ENCODE data around the gene TNPO2. TPM values are rescaled to one million over a fixed set of nuclear protein-coding genes. Genes with fewer than 3 reads are reported as not detected.
A peak's percentile ranks its signal among the peaks of the same experiment; 100 is the strongest.
"Not testable (repeated sequence)": the region's sequence is repeated elsewhere in the genome, so short reads cannot be mapped to it uniquely, and the experiment has no call there.

The TNPO2 gene
- total and polyA plus RNA-seq, 7 experiments from 2014 or later: 2.0 to 78.7 (median 59.0) TPM

DNA sequence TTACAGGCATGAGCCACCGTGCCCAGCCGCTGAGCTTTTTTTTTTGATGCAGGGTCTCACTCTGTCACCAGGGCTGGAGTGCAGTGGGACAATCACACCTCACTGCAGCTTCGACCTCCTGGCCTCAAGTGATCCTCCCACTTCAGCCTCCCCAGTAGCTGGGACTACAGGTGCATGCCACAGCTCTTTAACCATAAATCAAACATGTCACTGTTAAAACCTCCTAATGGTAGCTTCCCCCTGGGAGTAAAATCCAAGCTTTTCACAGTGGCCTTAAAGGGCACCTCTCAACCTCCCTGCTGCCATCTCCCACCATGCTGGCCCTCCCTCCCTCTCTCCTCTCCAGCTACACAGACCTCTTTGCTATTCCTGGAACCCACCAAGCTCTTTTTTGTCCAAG lies 37.9 kb downstream of the TNPO2 start:
- Mint-ChIP-seq H3K27ac (peak overlapping the region in 1 of 9 donors; percentile 33), H3K4me1 (peaks cover 4 to 11% (median 7%) of the 10 kb centered on the region in 7 donors), H3K4me3 (no peak overlapping the region), H3K9me3 (peaks cover 0 to 4% (median 0%) of the 10 kb centered on the region in 11 donors), H3K36me3 (peaks cover 0 to 6% (median 5%) of the 10 kb centered on the region in 5 donors), H3K27me3 (no peaks in the 10 kb centered on the region)
- ATAC-seq (no peak), DNase-seq (no peak)
- CTCF ChIA-PET: interaction anchor here (0.6 kb wide), 1 partner anchor 394 kb away, joined by 3 read pairs; no protein-coding TSS in a partner anchor
- H3K36me3 ChIP-seq (ENCODE audit: control insufficient read depth in 2 of 3, insufficient read depth in 3 of 3, low read length in 3 of 3): peaks cover 0 to 4% (median 0%) of the 10 kb centered on the region in 3 experiments
- H3K4me3 ChIP-seq (ENCODE audit: low read length): no peak overlapping the region
- H3K27me3 ChIP-seq (ENCODE audit: control insufficient read depth in 2 of 2, insufficient read depth in 2 of 2, low read length in 2 of 2): no peaks in the 10 kb centered on the region
- H3K27ac ChIP-seq (ENCODE audit: low read depth, low read length): no peak overlapping the region
- POLR2A ChIA-PET: interaction anchor here (0.7 to 0.9 kb wide), 2 partner anchors 10 to 75 kb away, joined by 3 read pairs; partner anchors contain the start of gene FBXW9
- no peaks in the 10 kb centered on the region for H3K9me3 ChIP-seq (ENCODE audit: control insufficient read depth in 2 of 3, low read length in 3 of 3)
- peaks cover 0 to 2% of the 10 kb centered on the region in 2 donors for H3K4me1 ChIP-seq (ENCODE audit: control insufficient read depth in 2 of 2, insufficient read depth in 2 of 2, low read length in 2 of 2)
- intact Hi-C loops (cut with micrococcal nuclease): loop anchor here in 1 of 2 donors (10.0 kb wide), 1 partner anchor 1161 kb away; the partner anchor contains the start of gene ECSIT

DNA sequence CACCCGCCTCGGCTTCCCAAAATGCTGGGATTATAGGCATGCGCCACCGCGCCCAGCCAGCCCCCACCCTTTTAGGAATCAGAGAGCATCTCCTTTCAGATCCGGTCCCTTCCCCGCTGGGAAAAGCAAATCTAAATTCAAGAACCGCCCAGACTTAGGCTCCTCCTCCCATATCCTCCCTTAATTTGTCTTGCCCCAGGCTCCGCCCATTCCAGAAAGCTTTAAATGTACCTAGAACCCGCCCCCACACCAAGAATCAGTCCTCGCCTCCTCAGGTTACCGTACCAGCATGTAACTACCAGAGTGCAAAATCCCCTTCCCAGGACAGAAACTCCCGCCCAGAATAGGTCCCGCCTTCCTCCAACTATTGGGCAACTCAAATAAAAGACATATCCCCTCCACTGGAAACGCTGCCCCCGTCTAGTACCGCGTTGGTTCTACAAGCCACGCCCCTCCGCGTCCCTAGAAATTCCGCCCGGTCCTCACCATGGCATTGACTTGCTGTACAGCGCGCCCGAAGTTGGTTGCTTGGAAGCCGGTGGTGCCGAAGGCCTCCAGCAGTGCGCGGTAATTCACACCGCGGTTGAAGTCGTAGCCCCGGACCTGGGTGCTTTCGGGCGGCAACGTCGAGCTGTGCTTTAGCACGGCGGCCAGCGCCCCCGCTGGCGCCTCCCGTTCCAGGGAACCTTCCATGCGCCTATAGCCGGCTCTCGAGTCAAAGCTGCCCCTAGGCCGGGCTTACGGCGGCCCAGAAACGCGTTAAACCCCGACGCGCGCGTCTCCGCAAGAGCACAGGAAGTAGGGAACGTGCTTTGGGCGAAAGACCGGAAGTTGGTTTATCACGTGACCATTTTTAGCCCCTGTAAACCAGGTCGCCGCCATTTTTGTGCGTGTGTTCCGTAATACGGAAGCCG lies 42.4 kb downstream of the TNPO2 start, which contains the start of gene DHPS:
Gene DHPS, minus strand, starts transcription at position 807 of the 914 bp plus-strand sequence. Its CDS starts 114 bp downstream, at position 693.
- Histone ChIP-seq H3K4me1 (ENCODE audit: control insufficient read depth in 2 of 2, insufficient read depth in 2 of 2, low read length in 2 of 2) (peaks cover 6 to 19% of the 10 kb centered on the region in 2 donors), H3K36me3 (ENCODE audit: control insufficient read depth in 2 of 3, insufficient read depth in 3 of 3, low read length in 3 of 3) (peaks cover 12 to 42% (median 19%) of the 10 kb centered on the region in 3 experiments), H3K27ac (ENCODE audit: low read depth, low read length) (peak within 1 kb of the TSS; percentile 95), H3K4me3 (ENCODE audit: low read length) (peak within 1 kb of the TSS; percentile 100), H3K9me3 (ENCODE audit: control insufficient read depth in 2 of 3, low read length in 3 of 3) (no peaks in the 10 kb centered on the region), H3K27me3 (ENCODE audit: control insufficient read depth in 2 of 2, insufficient read depth in 2 of 2, low read length in 2 of 2) (no peaks in the 10 kb centered on the region)
- H3K27me3 Mint-ChIP-seq: no peaks in the 10 kb centered on the region
- peak within 1 kb of the TSS; percentile 92 to 99 (median 96) for H3K4me3 Mint-ChIP-seq
- ChIA-PET CTCF (interaction anchor here (0.7 to 0.9 kb wide), 3 partner anchors 9 to 41 kb away, joined by 3 read pairs; no protein-coding TSS in a partner anchor), POLR2A (interaction anchor here (0.6 to 3.3 kb wide), 23 partner anchors 9 to 1746 kb away, joined by 3 to 19 read pairs (median 4); partner anchors contain the start of genes FBXW9, GCDH, GET3 and MAN2B1)
- peak; percentile 58 to 95 (median 93) for DNase-seq
- intact Hi-C loops (cut with micrococcal nuclease): loop anchor here (1.0 to 10.0 kb wide), 11 partner anchors 12 to 1157 kb away; partner anchors contain the start of genes FBXW9 (in 2 of the 2), ZNF490 (in 2 of the 2), ZNF791 (in 2 of the 2) and ECSIT (in 1 of the 2)
- peak within 1 kb of the TSS; percentile 86 to 98 (median 94) for H3K27ac Mint-ChIP-seq
- peaks cover 0 to 26% (median 18%) of the 10 kb centered on the region in 5 donors for H3K36me3 Mint-ChIP-seq
- H3K4me1 Mint-ChIP-seq: peaks cover 17 to 34% (median 26%) of the 10 kb centered on the region in 7 donors
- H3K9me3 Mint-ChIP-seq: peaks cover 0 to 9% (median 0%) of the 10 kb centered on the region in 11 donors
- peak; percentile 85 for ATAC-seq

GRCh38 chr19:12680034-12680433 lies 43.7 kb downstream of the TNPO2 start:
- H3K4me3 Mint-ChIP-seq: peak overlapping the region; percentile 27 to 99 (median 66)

DNA sequence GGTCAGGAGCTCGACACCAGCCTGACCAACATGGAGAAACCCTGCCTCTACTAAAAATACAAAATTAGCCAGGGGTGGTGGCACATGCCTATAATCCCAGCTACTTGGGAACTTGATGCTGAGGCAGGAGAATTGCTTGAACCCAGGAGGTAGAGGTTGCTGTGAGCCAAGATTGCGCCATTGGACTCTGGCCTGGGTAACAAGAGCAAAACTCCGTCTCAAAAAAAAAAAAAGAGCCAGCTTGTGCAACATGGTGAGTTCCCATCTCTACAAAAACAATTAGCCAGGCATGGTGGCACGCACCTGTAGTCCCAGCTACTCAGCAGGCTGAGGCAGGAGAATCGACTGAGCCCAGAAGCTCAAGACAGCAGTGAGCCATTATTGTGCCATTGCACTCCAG lies 45.7 kb downstream of the TNPO2 start:
- H3K9me3 Mint-ChIP-seq; H3K27me3 Mint-ChIP-seq; intact Hi-C loops (cut with micrococcal nuclease); H3K9me3 ChIP-seq (ENCODE audit: control insufficient read depth in 2 of 3, low read length in 3 of 3); H3K4me3 ChIP-seq (ENCODE audit: low read length); H3K4me3 Mint-ChIP-seq; H3K27me3 ChIP-seq (ENCODE audit: control insufficient read depth in 2 of 2, insufficient read depth in 2 of 2, low read length in 2 of 2); DNase-seq; ATAC-seq; H3K27ac Mint-ChIP-seq: not testable (repeated sequence)
- POLR2A ChIA-PET: interaction anchor here (1.1 to 2.9 kb wide), 6 partner anchors 9 to 114 kb away, joined by 3 to 10 read pairs (median 6); partner anchors contain the start of genes FBXW9, JUNB, MAN2B1 and TNPO2
- H3K4me1 Mint-ChIP-seq: peaks cover 21 to 37% (median 30%) of the 10 kb centered on the region in 7 donors
- H3K36me3 Mint-ChIP-seq: peaks cover 0 to 34% (median 25%) of the 10 kb centered on the region in 5 donors
- CTCF ChIA-PET: interaction anchor here (0.6 to 2.4 kb wide), 9 partner anchors 9 to 205 kb away, joined by 3 to 12 read pairs (median 4); a partner anchor contains a TSS
- peaks cover 6 to 22% of the 10 kb centered on the region in 2 donors for H3K4me1 ChIP-seq (ENCODE audit: control insufficient read depth in 2 of 2, insufficient read depth in 2 of 2, low read length in 2 of 2)
- peak overlapping the region; percentile 17 for H3K27ac ChIP-seq (ENCODE audit: low read depth, low read length)
- H3K36me3 ChIP-seq (ENCODE audit: control insufficient read depth in 2 of 3, insufficient read depth in 3 of 3, low read length in 3 of 3): peaks cover 18 to 74% (median 19%) of the 10 kb centered on the region in 3 experiments

More at GRCh38 chr19:12680034-12680433, 43.7 kb downstream of the TNPO2 start:
- intact Hi-C loops (cut with micrococcal nuclease): loop anchor here (2.0 to 10.0 kb wide), 4 partner anchors 42 to 1155 kb away; partner anchors contain the start of genes ECSIT (in 1 of the 2), IER2 (in 1 of the 2), JUNB (in 1 of the 2) and STX10 (in 1 of the 2)
- DNase-seq: no peak
- no peak for ATAC-seq
- Histone ChIP-seq H3K4me3 (ENCODE audit: low read length) (no peak overlapping the region), H3K4me1 (ENCODE audit: control insufficient read depth in 2 of 2, insufficient read depth in 2 of 2, low read length in 2 of 2) (peaks cover 6 to 22% of the 10 kb centered on the region in 2 donors), H3K9me3 (ENCODE audit: control insufficient read depth in 2 of 3, low read length in 3 of 3) (no peaks in the 10 kb centered on the region), H3K27me3 (ENCODE audit: control insufficient read depth in 2 of 2, insufficient read depth in 2 of 2, low read length in 2 of 2) (no peaks in the 10 kb centered on the region), H3K27ac (ENCODE audit: low read depth, low read length) (no peak overlapping the region), H3K36me3 (ENCODE audit: control insufficient read depth in 2 of 3, insufficient read depth in 3 of 3, low read length in 3 of 3) (peaks cover 18 to 55% (median 19%) of the 10 kb centered on the region in 3 experiments)
- H3K9me3 Mint-ChIP-seq: peaks cover 0 to 9% (median 0%) of the 10 kb centered on the region in 11 donors
- peaks cover 0 to 27% (median 20%) of the 10 kb centered on the region in 5 donors for H3K36me3 Mint-ChIP-seq
- H3K4me1 Mint-ChIP-seq: peaks cover 21 to 37% (median 28%) of the 10 kb centered on the region in 7 donors
- POLR2A ChIA-PET: interaction anchor here (0.6 to 3.3 kb wide), 6 partner anchors 8 to 382 kb away, joined by 3 to 19 read pairs (median 6); partner anchors contain the start of genes FBXW9, ZNF490 and ZNF791
- no peaks in the 10 kb centered on the region for H3K27me3 Mint-ChIP-seq
- CTCF ChIA-PET: interaction anchor here (1.0 kb wide), 1 partner anchor 40 kb away, joined by 5 read pairs; no protein-coding TSS in a partner anchor
- H3K27ac Mint-ChIP-seq: peak overlapping the region in 5 of 9 donors; percentile 21 to 56 (median 49)

GRCh38 chr19:12676928-12677327 lies 46.8 kb downstream of the TNPO2 start:
- POLR2A ChIA-PET: interaction anchor here (0.8 to 2.9 kb wide), 7 partner anchors 8 to 115 kb away, joined by 3 to 10 read pairs (median 6); partner anchors contain the start of genes FBXW9, JUNB, MAN2B1 and TNPO2
- Histone ChIP-seq H3K4me3 (ENCODE audit: low read length) (no peak overlapping the region), H3K36me3 (ENCODE audit: control insufficient read depth in 2 of 3, insufficient read depth in 3 of 3, low read length in 3 of 3) (peaks cover 18 to 86% (median 19%) of the 10 kb centered on the region in 3 experiments), H3K27ac (ENCODE audit: low read depth, low read length) (no peak overlapping the region), H3K4me1 (ENCODE audit: control insufficient read depth in 2 of 2, insufficient read depth in 2 of 2, low read length in 2 of 2) (peaks cover 6 to 22% of the 10 kb centered on the region in 2 donors), H3K9me3 (ENCODE audit: control insufficient read depth in 2 of 3, low read length in 3 of 3) (no peaks in the 10 kb centered on the region), H3K27me3 (ENCODE audit: control insufficient read depth in 2 of 2, insufficient read depth in 2 of 2, low read length in 2 of 2) (no peaks in the 10 kb centered on the region)
- peaks cover 0 to 9% (median 0%) of the 10 kb centered on the region in 11 donors for H3K9me3 Mint-ChIP-seq
- intact Hi-C loops (cut with micrococcal nuclease): loop anchor here in 1 of 2 donors (1.0 kb wide), 2 partner anchors 119 to 170 kb away; no protein-coding TSS in a partner anchor
- no peaks in the 10 kb centered on the region for H3K27me3 Mint-ChIP-seq
- DNase-seq (no peak), ATAC-seq (no peak)
- CTCF ChIA-PET: interaction anchor here (0.5 to 2.4 kb wide), 8 partner anchors 13 to 463 kb away, joined by 3 to 12 read pairs (median 6); no protein-coding TSS in a partner anchor
- peak overlapping the region in 1 of 10 donors; percentile 48 for H3K4me3 Mint-ChIP-seq
- peaks cover 0 to 36% (median 28%) of the 10 kb centered on the region in 5 donors for H3K36me3 Mint-ChIP-seq
- peak overlapping the region in 7 of 9 donors; percentile 22 to 86 (median 68) for H3K27ac Mint-ChIP-seq
- peaks cover 26 to 42% (median 34%) of the 10 kb centered on the region in 7 donors for H3K4me1 Mint-ChIP-seq
